Measurements from ENCODE around the gene MID1IP1.

DNA sequence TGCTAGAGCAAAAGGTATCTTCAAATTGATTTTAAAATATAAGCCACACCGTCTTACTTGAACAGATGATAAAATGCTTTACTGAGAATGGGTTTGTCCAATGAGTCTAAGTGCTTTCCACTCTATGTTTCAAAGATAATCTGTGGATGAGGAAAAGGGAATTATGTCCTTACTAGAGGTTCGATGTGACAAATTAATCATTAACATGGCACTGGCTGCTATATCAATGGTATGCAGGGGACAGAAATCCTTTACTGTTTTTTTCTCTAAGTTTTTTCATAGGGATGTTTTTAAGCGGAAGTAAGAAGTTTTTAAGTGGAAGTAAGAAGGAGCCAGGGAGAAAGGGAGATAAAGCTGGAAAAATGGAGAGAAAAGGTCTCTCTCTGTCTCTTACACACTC lies 38.0 kb downstream of the MID1IP1 start:
- TF ChIP-seq TAF1 (IDR thresholded peaks at IDR 0.05; ENCODE audit: low read depth) (no peak), EP300 (IDR thresholded peaks at IDR 0.05; ENCODE audit: borderline replicate concordance) (no peak), TCF12 (IDR thresholded peaks at IDR 0.05; ENCODE audit: low read depth) (no peak), RAD21 (IDR thresholded peaks at IDR 0.05; ENCODE audit: low read depth) (no peak), CEBPB (IDR thresholded peaks at IDR 0.05) (no peak), TEAD4 (IDR thresholded peaks at IDR 0.05) (no peak), EGR1 (IDR thresholded peaks at IDR 0.05) (no peak)
- TF ChIP-seq, protein P1, sequence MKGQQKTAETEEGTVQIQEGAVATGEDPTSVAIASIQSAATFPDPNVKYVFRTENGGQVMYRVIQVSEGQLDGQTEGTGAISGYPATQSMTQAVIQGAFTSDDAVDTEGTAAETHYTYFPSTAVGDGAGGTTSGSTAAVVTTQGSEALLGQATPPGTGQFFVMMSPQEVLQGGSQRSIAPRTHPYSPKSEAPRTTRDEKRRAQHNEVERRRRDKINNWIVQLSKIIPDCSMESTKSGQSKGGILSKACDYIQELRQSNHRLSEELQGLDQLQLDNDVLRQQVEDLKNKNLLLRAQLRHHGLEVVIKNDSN (IDR thresholded peaks at IDR 0.05), result no peak
- TF ChIP-seq, protein P2, sequence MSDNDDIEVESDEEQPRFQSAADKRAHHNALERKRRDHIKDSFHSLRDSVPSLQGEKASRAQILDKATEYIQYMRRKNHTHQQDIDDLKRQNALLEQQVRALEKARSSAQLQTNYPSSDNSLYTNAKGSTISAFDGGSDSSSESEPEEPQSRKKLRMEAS (IDR thresholded peaks at IDR 0.05), result no peak
- TF ChIP-seq, protein P3, sequence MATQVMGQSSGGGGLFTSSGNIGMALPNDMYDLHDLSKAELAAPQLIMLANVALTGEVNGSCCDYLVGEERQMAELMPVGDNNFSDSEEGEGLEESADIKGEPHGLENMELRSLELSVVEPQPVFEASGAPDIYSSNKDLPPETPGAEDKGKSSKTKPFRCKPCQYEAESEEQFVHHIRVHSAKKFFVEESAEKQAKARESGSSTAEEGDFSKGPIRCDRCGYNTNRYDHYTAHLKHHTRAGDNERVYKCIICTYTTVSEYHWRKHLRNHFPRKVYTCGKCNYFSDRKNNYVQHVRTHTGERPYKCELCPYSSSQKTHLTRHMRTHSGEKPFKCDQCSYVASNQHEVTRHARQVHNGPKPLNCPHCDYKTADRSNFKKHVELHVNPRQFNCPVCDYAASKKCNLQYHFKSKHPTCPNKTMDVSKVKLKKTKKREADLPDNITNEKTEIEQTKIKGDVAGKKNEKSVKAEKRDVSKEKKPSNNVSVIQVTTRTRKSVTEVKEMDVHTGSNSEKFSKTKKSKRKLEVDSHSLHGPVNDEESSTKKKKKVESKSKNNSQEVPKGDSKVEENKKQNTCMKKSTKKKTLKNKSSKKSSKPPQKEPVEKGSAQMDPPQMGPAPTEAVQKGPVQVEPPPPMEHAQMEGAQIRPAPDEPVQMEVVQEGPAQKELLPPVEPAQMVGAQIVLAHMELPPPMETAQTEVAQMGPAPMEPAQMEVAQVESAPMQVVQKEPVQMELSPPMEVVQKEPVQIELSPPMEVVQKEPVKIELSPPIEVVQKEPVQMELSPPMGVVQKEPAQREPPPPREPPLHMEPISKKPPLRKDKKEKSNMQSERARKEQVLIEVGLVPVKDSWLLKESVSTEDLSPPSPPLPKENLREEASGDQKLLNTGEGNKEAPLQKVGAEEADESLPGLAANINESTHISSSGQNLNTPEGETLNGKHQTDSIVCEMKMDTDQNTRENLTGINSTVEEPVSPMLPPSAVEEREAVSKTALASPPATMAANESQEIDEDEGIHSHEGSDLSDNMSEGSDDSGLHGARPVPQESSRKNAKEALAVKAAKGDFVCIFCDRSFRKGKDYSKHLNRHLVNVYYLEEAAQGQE (IDR thresholded peaks at IDR 0.05; ENCODE audit: low read depth), result no peak

Measured in Ishikawa (cell line).